ENCODE measurements around the gene PXK.

Gene PXK

GRCh38 chr3:58369038-58369437 lies 36.3 kb downstream of the PXK start:
- no peak for DNase-seq
- in situ Hi-C loops (cut with HindIII; ENCODE audit: low pct_ligation_motif_present, low pct_unique_long_range_greater_than_20kb, low sequenced_read_pairs), result no loop called here

DNA sequence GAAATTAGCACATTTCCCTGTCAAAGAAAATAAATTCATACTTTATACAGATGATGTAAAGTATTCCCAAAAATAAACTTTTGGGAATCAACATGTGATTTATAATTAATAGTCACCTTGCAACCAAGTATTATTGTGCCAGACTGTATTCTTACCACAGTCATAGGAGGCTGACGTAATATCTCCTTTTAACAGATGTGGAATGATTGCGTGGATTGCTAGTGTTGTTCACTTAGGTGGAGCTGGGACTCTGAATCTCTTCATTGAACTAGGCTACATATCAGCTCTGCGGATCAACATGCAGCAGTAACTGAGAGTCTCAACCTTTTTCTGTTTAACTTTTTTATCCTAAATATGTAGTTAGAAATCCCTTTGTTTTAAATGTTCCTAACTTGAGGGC lies 37.2 kb downstream of the PXK start:
- in situ Hi-C loops (cut with HindIII; ENCODE audit: low pct_ligation_motif_present, low pct_unique_long_range_greater_than_20kb, low sequenced_read_pairs), result no loop called here
- DNase-seq, result no peak

- in situ Hi-C loops (cut with HindIII; ENCODE audit: low pct_ligation_motif_present, low pct_unique_long_range_greater_than_20kb, low sequenced_read_pairs), result no loop called here
- no peak for DNase-seq
Measured at GRCh38 chr3:58370407-58370806, 37.7 kb downstream of the PXK start.

DNA sequence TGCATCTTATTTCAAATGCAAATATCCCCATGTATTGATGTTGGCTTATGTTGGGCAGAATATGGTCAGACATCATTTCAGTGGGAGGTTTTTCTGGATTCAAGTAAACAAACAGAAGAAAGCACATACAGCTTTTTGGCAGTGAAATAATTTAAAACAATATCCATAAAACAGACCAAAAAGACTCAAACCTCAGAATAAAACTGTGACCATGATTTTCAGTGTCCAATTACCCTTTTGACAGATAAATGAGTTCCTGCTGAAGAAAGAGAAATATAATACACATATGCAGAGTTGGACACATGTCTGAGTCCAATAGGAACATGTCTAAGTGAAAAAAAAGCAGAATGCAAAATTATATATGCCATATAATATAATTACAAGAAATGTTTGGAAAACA lies 39.1 kb downstream of the PXK start:
- DNase-seq, result no peak
- in situ Hi-C loops (cut with HindIII; ENCODE audit: low pct_ligation_motif_present, low pct_unique_long_range_greater_than_20kb, low sequenced_read_pairs), result no loop called here

GRCh38 chr3:58375254-58375653 lies 42.6 kb downstream of the PXK start:
- in situ Hi-C loops (cut with HindIII; ENCODE audit: low pct_ligation_motif_present, low pct_unique_long_range_greater_than_20kb, low sequenced_read_pairs), result no loop called here
- no peak for DNase-seq

- DNase-seq, result no peak
- in situ Hi-C loops (cut with HindIII; ENCODE audit: low pct_ligation_motif_present, low pct_unique_long_range_greater_than_20kb, low sequenced_read_pairs), result no loop called here
Measured at GRCh38 chr3:58377168-58377567, 44.5 kb downstream of the PXK start.

GRCh38 chr3:58377750-58378149 lies 45.1 kb downstream of the PXK start:
- in situ Hi-C loops (cut with HindIII; ENCODE audit: low pct_ligation_motif_present, low pct_unique_long_range_greater_than_20kb, low sequenced_read_pairs), result no loop called here
- DNase-seq, result no peak

DNA sequence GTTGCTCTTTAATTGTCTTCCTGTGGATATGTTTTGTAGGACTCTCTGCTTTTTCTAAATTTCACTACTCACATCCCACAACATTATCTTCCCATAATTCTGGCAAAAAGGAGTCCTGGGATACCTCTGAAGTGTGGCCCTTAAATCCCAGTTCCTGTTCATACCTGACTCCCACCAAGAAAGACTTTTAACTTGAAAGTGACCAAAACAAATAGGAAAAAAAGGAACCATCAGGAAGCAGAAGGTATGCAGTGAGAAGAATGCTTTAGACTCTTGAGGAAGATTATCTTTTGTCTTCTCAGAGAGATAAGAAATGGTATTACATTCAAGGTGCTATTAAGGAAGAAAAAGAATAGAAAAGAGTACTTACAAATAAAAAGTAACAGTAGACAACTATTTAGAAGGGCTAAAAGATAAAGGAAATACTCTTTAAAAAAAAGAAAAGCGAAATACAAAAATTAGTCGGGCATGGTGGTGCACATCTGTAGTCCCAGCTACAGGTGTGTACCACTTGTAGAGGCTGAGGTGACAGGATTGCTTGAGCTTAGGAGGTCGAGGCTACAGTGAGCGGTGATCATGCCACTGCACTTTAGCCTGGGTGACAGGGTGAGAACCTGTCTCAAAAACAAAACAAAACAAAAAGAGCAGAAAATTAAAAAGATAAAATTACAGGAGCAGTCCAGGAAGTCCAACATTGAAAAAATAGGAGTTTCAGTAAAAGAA lies 46.8 kb downstream of the PXK start:
- in situ Hi-C loops (cut with HindIII; ENCODE audit: low pct_ligation_motif_present, low pct_unique_long_range_greater_than_20kb, low sequenced_read_pairs), result no loop called here
- DNase-seq, result no peak

DNA sequence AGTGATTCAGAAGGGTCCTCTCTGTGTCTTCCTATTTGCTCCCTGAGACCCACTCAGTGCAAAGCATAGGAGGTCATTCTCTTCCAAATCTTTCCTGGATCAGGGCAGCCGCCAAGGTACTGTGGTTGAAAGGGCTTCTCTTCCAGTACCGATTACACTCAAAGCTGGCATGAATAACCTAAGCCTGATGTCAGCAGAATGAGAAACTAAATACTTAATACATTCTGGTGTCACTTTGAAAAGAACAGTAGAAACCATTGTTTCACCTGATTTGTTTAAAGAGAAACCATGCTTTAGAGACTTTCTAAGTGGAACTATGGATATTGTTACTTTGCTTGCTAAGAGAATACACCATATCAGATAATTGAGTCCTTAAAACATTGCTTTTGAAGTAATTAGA lies 50.8 kb downstream of the PXK start:
- in situ Hi-C loops (cut with HindIII; ENCODE audit: low pct_ligation_motif_present, low pct_unique_long_range_greater_than_20kb, low sequenced_read_pairs), result no loop called here
- peak; percentile 49 for DNase-seq

DNA sequence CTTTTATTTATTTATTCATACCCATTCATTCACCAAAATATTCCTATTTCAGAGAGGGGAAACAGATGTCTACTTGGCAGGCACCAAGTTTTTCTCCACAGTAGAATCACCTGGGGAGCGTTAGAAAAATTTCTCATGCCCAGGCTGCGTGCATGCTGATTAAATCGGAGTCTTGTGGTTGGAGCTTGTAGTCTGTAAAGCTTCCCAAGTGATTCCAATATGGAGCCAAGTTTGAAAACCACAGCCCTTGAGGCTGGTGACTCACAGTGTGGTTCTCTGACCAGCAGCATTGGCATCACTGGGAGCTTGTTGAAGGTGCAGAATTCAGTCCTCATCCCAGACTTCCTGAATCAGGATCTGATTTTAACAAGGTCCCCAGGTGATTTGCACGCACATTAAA lies 51.2 kb downstream of the PXK start:
- in situ Hi-C loops (cut with HindIII; ENCODE audit: low pct_ligation_motif_present, low pct_unique_long_range_greater_than_20kb, low sequenced_read_pairs), result no loop called here
- peak; percentile 95 for DNase-seq

DNA sequence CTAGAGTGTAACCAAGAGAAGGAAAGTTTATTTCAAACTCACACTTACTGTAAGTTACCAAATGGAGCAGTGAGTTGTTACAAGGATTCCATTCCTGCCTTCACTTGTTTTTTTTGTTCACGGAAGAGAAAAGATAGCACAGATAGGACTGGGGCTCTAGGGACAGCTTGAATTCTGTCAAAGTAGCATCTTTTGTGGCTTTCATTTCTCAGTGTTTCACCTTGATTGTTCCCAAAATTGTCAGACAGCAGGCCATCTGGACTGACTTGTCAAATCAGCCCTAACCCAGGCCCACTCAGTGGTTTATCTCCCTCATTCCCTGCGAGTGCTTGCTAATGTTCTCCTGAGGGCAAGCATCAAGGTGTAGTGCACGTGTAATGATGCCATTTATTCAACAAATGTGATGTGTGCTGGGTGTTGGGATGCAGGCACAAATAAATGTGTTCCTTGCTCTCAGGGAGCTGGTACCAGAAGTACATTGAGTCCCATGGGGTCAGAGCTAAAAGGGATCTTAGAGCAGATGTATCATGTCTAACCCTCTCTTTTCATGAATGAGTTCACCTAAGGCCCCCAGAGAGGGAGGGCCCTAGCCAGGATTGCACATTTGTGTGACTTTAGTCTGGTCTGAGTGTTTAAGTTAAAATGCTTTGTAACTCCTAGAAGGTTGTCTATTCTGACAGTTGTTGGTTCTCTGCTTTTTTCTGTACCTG lies 51.8 kb downstream of the PXK start:
- DNase-seq, result no peak
- in situ Hi-C loops (cut with HindIII; ENCODE audit: low pct_ligation_motif_present, low pct_unique_long_range_greater_than_20kb, low sequenced_read_pairs), result no loop called here

DNA sequence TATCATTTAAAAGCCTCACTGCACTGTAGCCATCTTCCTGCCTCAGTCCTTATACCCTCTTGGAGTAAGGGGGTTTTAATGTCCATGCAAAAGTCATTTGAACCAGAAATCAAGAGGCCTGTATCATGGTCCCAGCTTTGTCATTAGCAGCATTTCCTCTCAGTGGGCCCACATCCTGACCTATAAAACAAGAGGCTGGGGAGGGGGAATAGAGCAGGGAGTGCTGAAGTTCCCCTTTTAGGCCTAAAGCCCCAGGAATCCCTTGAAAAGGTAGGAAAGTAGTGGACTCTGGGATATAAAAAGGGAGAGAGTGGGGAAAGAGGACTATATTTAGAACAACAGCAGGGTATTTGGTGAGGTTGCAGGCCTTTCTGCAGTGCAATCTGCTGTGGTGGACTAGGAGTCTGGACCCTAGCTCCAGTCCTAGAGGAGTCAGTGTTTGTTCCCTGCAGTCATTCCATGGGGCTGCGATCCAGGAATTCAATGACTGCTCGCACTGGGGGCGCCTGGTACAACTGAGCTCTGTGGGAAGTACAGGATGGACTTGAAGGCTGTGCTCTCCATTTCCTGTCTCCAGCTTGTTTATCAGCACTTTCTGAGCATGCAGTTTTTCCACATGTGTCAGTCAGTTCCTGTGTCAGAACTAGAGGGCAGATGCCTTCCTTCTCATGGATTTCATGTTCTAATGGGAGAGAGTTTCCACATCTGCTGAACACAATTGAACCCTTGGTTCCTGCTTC lies 54.1 kb downstream of the PXK start:
- DNase-seq, result no peak
- in situ Hi-C loops (cut with HindIII; ENCODE audit: low pct_ligation_motif_present, low pct_unique_long_range_greater_than_20kb, low sequenced_read_pairs), result no loop called here

DNA sequence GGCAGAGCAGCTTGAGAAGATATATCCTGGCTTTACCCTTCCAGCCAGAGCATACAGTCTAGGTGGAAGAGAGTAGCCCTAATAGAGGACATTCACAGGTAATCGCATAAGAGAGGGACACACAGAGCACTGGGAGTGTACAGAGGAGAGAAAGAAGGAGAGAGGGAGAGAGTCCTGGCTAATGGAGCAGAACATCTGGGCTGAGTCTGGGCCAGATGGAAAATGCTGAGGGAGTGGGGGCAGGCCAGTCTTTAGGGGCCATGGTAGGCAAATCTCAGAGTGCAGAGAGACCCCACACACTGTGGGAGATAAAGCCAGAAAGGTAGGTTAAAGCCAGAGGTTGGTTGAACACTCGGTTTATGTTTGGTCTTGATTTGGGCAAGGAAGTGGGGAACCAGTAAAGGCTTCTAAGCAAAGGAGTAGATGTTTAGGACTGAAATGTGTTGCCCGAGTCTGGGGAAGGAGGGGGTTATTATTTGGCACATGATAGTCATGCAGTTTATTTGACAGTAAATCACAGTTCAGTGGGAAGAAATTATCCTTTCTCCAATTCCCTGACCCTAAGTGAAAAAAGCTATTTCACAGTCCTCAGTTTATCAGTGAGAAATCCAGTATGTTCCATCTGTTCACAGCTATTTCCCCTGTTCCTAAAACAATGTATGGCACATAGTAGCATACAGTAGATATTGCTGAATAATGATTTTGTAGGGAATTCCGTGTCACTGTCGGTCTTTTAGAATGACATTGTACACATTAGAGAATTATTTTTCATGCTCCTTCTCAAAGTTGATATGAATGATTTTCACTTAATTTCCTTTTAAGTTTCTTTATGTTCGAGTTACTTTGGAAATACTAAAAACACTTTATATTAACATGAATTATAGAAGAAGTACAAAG lies 55.2 kb downstream of the PXK start:
- no peak for DNase-seq
- in situ Hi-C loops (cut with HindIII; ENCODE audit: low pct_ligation_motif_present, low pct_unique_long_range_greater_than_20kb, low sequenced_read_pairs), result no loop called here

DNA sequence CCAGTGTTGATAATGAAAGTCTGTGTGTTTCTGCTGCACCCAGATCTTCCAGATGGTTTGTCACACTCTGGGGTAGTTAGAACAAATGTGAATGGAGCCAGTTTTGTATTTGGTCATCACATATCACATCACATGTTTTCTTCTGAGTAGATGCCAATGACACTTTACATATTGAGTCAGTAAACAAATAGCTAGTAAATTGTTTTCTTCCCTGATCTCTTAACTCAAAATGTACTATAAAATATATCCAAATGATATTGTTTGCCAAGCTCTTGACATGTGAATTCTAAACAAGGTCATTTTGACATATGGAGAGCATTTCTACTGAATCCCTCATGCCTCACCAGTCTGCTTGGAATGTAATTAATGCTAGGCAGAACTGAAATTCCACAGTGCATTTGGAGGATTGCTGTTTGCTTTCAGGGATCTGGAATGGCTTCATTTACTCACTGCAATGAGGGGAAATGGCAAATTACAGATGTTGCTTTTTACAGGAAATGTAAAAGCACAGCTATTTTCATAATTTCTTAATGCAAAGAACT lies 55.9 kb downstream of the PXK start:
- DNase-seq, result no peak
- in situ Hi-C loops (cut with HindIII; ENCODE audit: low pct_ligation_motif_present, low pct_unique_long_range_greater_than_20kb, low sequenced_read_pairs), result no loop called here

- no peak for DNase-seq
- in situ Hi-C loops (cut with HindIII; ENCODE audit: low pct_ligation_motif_present, low pct_unique_long_range_greater_than_20kb, low sequenced_read_pairs), result no loop called here
Measured at GRCh38 chr3:58391156-58391865, 58.6 kb downstream of the PXK start.

- in situ Hi-C loops (cut with HindIII; ENCODE audit: low pct_ligation_motif_present, low pct_unique_long_range_greater_than_20kb, low sequenced_read_pairs), result no loop called here
- no peak for DNase-seq
Measured at GRCh38 chr3:58392181-58392580, 59.5 kb downstream of the PXK start.

- in situ Hi-C loops (cut with HindIII; ENCODE audit: low pct_ligation_motif_present, low pct_unique_long_range_greater_than_20kb, low sequenced_read_pairs), result no loop called here
- DNase-seq, result no peak
Measured at GRCh38 chr3:58394339-58394738, 61.6 kb downstream of the PXK start.

All from ACHN (cell line).